Measurements from ENCODE around the gene FBRS. TPM values are rescaled to one million over a fixed set of nuclear protein-coding genes. Genes with fewer than 3 reads are reported as not detected.

FBRS gene
- total and polyA plus RNA-seq, 2 of the 8 experiments (the other 6 are each of a cell fraction or from before 2014, with no cell fraction given) = 2.4 to 13.9 TPM

- 0 out of 4 replicates have a peak, but pooled peaks of 1 of the 2 experiments have one; percentile 64 for TF ChIP-seq SIN3A (conservative IDR thresholded peaks at IDR 0.05 in 1 of 2, IDR thresholded peaks at IDR 0.05 in 1 of 2; ENCODE audit: low read depth in 1 of 2, low read length in 2 of 2)
- TF ChIP-seq NANOG (IDR thresholded peaks at IDR 0.05; ENCODE audit: insufficient read depth, low read depth, low read length, poor library complexity, severe bottlenecking) = peak; percentile 90
- TF ChIP-seq POU5F1 (IDR thresholded peaks at IDR 0.05; ENCODE audit: low read depth, low read length) = peak; percentile 98
- TF ChIP-seq POLR2A (IDR thresholded peaks at IDR 0.05; ENCODE audit: control extremely low read depth in 1 of 2, low read depth in 2 of 2, low read length in 2 of 2) = no peak
- peak; percentile 76; the same call in 1 of the 2 replicates for TF ChIP-seq ATF2 (IDR thresholded peaks at IDR 0.05; ENCODE audit: low read length)
- peak in 1 of 2 experiments; percentile 62; a peak in 1 of 3 replicates for TF ChIP-seq EP300 (IDR thresholded peaks at IDR 0.05; ENCODE audit: borderline replicate concordance in 1 of 2, low read depth in 2 of 2, low read length in 2 of 2)
- TF ChIP-seq E2F6 (IDR thresholded peaks at IDR 0.05) = no peak
- TF ChIP-seq RBBP5 (IDR thresholded peaks at IDR 0.05; ENCODE audit: borderline replicate concordance, low read depth, low read length) = no peak
- TF ChIP-seq POLR2AphosphoS5 (IDR thresholded peaks at IDR 0.05; ENCODE audit: low read depth, low read length) = peak; percentile 97
- TF ChIP-seq HDAC6 (IDR thresholded peaks at IDR 0.05; ENCODE audit: low read depth, low read length) = peak; percentile 18
- TF ChIP-seq SP1 (IDR thresholded peaks at IDR 0.05; ENCODE audit: low read depth, low read length) = peak; percentile 86
These were observed 19.8 kb downstream of the FBRS start (continued) for GRCh38 chr16:30677931-30678585.
